A549 (cell line): ENCODE results near the gene WFDC1. TPM values are rescaled to one million over a fixed set of nuclear protein-coding genes. Genes with fewer than 3 reads are reported as not detected.

ENCODE experiments used
- ATAC-seq, 2 experiments: fragments of 200-7000 bp in 1 of 2; fragments of >200 bp in 1 of 2; cut with Nextera tagmentation in 1 of 2; cut with Tn5 transposase in 1 of 2; 3 replicates each; pipeline versions ENCODE4 v1.8.0 to v1.9.1; 2018 to 2020; ENCODE audit warnings: mild to moderate bottlenecking in 1 of 2, moderate library complexity in 1 of 2
- CTCF ChIA-PET: fragments of 300-600 bp; sonication (Branson Sonifier 250); formaldehyde crosslinking; extraction: SDS; loops from one replicate; lab custom pipeline; 2021; ENCODE audit warnings: antibody characterized with exemption, inconsistent platforms; lab: Yijun Ruan, JAX
- POLR2A ChIA-PET: fragments of 350-600 bp; formaldehyde crosslinking; extraction: SDS; loops from one replicate; lab custom pipeline; 2021; ENCODE audit warnings: antibody characterized with exemption, inconsistent platforms; lab: Yijun Ruan, JAX
- DNase-seq, 2 experiments: peaks; one replicate each; pipeline versions ENCODE4 v3.0.0 to v3.0.0-alpha.2; 2011 to 2016; ENCODE audit warnings: low read depth in 1 of 2, low spot score in 1 of 2
- FAIRE-seq: peaks from 2 replicates; lab custom pipeline; 2011; peaks lifted over from hg19 to GRCh38; lab: Jason Lieb, UNC
- H3K27ac ChIP-seq, 2 experiments: fragments of >200 bp; sonication (Bioruptor Twin); formaldehyde crosslinking; 3 replicates each; pipeline ENCODE4 v1.5.1; 2016 to 2017
- H3K4me1 ChIP-seq: fragments of >200 bp; sonication (Bioruptor Twin); formaldehyde crosslinking; 3 replicates; pipeline ENCODE4 v1.6.1; 2016
- H3K4me2 ChIP-seq: fragments of >200 bp; sonication (Bioruptor Twin); formaldehyde crosslinking; 3 replicates; pipeline ENCODE4 v1.6.1; 2016
- H3K4me3 ChIP-seq: fragments of >200 bp; sonication (Bioruptor Twin); formaldehyde crosslinking; 3 replicates; pipeline ENCODE4 v1.5.1; 2016
- H3K9me3 ChIP-seq: fragments of >200 bp; sonication (Bioruptor Twin); formaldehyde crosslinking; 3 replicates; pipeline ENCODE4 v1.6.1; 2016
- CEBPB ChIP-seq, 2 experiments: fragments of >200 bp in 1 of 2; sonication (Bioruptor Twin) in 1 of 2; formaldehyde crosslinking in 1 of 2; IDR thresholded peaks; 2 replicates each; pipeline ENCODE4 v1.6.1; 2012 to 2016
- CHD2 ChIP-seq: fragments of 150-350 bp; IDR thresholded peaks from 2 replicates; pipeline ENCODE4 v1.6.1; 2014; ENCODE audit warnings: low read length; ENCODE audit not compliant: partially characterized antibody
- CHD4 ChIP-seq: fragments of 200-600 bp; sonication (generic); IDR thresholded peaks from 2 replicates; pipeline ENCODE4 v1.6.1; 2016; ENCODE audit warnings: antibody characterized with exemption, mild to moderate bottlenecking, borderline replicate concordance
- EHMT2 ChIP-seq: fragments of 200-600 bp; sonication (generic); IDR thresholded peaks from 2 replicates; pipeline ENCODE4 v1.6.1; 2016; ENCODE audit warnings: antibody characterized with exemption, low read depth, mild to moderate bottlenecking, moderate library complexity
- EP300 ChIP-seq, 2 experiments: fragments of >200 bp; sonication (Bioruptor Twin); formaldehyde crosslinking; IDR thresholded peaks; 2 replicates in 1 of 2; 3 replicates in 1 of 2; pipeline ENCODE4 v1.6.1; 2016 to 2017
- FOSB ChIP-seq: fragments of 250-450 bp; sonication (Bioruptor Pico); IDR thresholded peaks from 2 replicates; pipeline ENCODE4 v1.5.0; 2020; ENCODE audit warnings: mild to moderate bottlenecking, moderate library complexity
- HOXB13 ChIP-seq: fragments of 250-450 bp; sonication (Bioruptor Pico); IDR thresholded peaks from 2 replicates; pipeline ENCODE4 v1.5.0; 2020; ENCODE audit warnings: low read depth, mild to moderate bottlenecking, moderate library complexity
- KDM1A ChIP-seq: fragments of 200-600 bp; sonication (generic); IDR thresholded peaks from 2 replicates; pipeline ENCODE4 v1.6.1; 2016; ENCODE audit warnings: low read depth, mild to moderate bottlenecking
- NPAS2 ChIP-seq: fragments of 250-450 bp; sonication (Bioruptor Pico); IDR thresholded peaks from 2 replicates; pipeline ENCODE4 v1.8.0; 2022; ENCODE audit warnings: mild to moderate bottlenecking, moderate library complexity, borderline replicate concordance
- SMC3 ChIP-seq: fragments of >200 bp; sonication (Bioruptor Twin); formaldehyde crosslinking; IDR thresholded peaks from 3 replicates; pipeline ENCODE4 v1.6.1; 2018; ENCODE audit warnings: inconsistent platforms
- SREBF2 ChIP-seq: fragments of 450-650 bp; IDR thresholded peaks from 2 replicates; pipeline ENCODE4 v1.6.1; 2014; ENCODE audit warnings: mild to moderate bottlenecking, moderate library complexity
- ZC3H11A ChIP-seq: fragments of 450-650 bp; IDR thresholded peaks from 2 replicates; pipeline ENCODE4 v1.6.1; 2014; ENCODE audit warnings: antibody characterized with exemption, mild to moderate bottlenecking
- WGBS: methylation state at CpG from one replicate; pipeline ENCODE4 v1.1.6; 2017; ENCODE audit errors: missing lambda C conversion rate; 5-methylcytosine and 5-hydroxymethylcytosine counted together
- polyA plus RNA-seq, 4 experiments: library from polyadenylated mRNA; depleted of rRNA in 3 of 4; stranded (reverse); fragments of >200 nt; fragmentation: RNase III in 1 of 4; extraction: RNeasy Plus Mini Kit Qiagen cat#74134 plus additional on column Dnase treatment in 1 of 4; gene quantifications; 2 replicates in 3 of 4; 3 replicates in 1 of 4; pipeline ENCODE4 v1.2.3, GENCODE V29; 2011 to 2017
- TF ChIP-seq, protein P1 (sequence below): fragments of 450-650 bp; IDR thresholded peaks from 2 replicates; pipeline ENCODE4 v1.6.1; 2014; ENCODE audit warnings: antibody characterized with exemption
- TF ChIP-seq, protein P2 (sequence below): fragments of 250-450 bp; sonication (Bioruptor Pico); IDR thresholded peaks from 2 replicates; pipeline ENCODE4 v1.5.0; 2020; ENCODE audit warnings: low read depth, mild to moderate bottlenecking, moderate library complexity
- TF ChIP-seq, protein P3 (sequence below): IDR thresholded peaks from 2 replicates; pipeline ENCODE4 v1.6.1; 2012
- TF ChIP-seq, protein P4 (sequence below): fragments of >200 bp; sonication (Bioruptor Twin); formaldehyde crosslinking; IDR thresholded peaks from 3 replicates; pipeline ENCODE4 v1.5.1; 2016

The WFDC1 gene
- polyA plus RNA-seq, 2 of the 4 experiments (the other 2 are of a cell fraction), result not detected

DNA sequence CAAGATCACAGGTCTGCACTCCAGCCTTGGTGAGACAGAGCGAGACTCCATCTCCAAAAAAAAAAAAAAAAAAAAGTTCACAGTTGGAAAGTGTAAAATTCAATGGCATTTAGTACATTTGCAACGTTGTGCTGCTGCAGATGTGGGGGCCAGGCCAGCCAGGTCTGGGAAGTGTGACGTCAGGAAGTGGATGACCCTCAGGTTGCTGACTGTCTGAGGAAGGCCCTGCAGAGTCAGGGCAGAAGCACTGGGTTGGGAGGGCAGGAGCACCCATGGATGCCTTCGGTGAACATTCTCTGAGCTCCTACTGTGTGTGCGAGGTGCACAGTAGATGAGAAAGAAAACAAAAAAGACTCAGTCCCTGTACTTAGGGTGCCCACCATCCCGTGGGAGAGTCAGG is 12.1 kb upstream of the WFDC1 start:
- H3K27ac ChIP-seq, result no peak overlapping the region
- POLR2A ChIA-PET, result interaction anchor here (0.7 kb wide), 1 partner anchor 91 kb away, joined by 11 read pairs; no protein-coding TSS in a partner anchor
- 0 out of 3 replicates have a peak, but pooled peaks cover 12% of the 10 kb centered on the region for H3K4me1 ChIP-seq
- no peak for DNase-seq
- no peak for ATAC-seq
- no peak for FAIRE-seq
- TF ChIP-seq KDM1A (no peak), CEBPB (IDR thresholded peaks at IDR 0.05) (no peak), FOSB (CRISPR knock-in tag) (no peak), NPAS2 (CRISPR knock-in tag) (no peak), SMC3 (no peak), CHD2 (no peak), ZC3H11A (no peak), HOXB13 (no peak)
- TF ChIP-seq, protein P1, sequence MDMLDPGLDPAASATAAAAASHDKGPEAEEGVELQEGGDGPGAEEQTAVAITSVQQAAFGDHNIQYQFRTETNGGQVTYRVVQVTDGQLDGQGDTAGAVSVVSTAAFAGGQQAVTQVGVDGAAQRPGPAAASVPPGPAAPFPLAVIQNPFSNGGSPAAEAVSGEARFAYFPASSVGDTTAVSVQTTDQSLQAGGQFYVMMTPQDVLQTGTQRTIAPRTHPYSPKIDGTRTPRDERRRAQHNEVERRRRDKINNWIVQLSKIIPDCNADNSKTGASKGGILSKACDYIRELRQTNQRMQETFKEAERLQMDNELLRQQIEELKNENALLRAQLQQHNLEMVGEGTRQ, result no peak
- TF ChIP-seq, protein P2, sequence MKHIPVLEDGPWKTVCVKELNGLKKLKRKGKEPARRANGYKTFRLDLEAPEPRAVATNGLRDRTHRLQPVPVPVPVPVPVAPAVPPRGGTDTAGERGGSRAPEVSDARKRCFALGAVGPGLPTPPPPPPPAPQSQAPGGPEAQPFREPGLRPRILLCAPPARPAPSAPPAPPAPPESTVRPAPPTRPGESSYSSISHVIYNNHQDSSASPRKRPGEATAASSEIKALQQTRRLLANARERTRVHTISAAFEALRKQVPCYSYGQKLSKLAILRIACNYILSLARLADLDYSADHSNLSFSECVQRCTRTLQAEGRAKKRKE (CRISPR knock-in tag), result no peak
- no peaks in the 10 kb centered on the region for H3K9me3 ChIP-seq
- no peak overlapping the region for H3K4me3 ChIP-seq
- WGBS, result 71% methylated on average over 5 of the region's 6 CpGs
- CTCF ChIA-PET, result interaction anchor here (1.0 to 17.8 kb wide), 3 partner anchors 25 to 202 kb away, joined by 3 to 245 read pairs (median 8); no protein-coding TSS in a partner anchor
- H3K4me2 ChIP-seq, result no peak overlapping the region

DNA sequence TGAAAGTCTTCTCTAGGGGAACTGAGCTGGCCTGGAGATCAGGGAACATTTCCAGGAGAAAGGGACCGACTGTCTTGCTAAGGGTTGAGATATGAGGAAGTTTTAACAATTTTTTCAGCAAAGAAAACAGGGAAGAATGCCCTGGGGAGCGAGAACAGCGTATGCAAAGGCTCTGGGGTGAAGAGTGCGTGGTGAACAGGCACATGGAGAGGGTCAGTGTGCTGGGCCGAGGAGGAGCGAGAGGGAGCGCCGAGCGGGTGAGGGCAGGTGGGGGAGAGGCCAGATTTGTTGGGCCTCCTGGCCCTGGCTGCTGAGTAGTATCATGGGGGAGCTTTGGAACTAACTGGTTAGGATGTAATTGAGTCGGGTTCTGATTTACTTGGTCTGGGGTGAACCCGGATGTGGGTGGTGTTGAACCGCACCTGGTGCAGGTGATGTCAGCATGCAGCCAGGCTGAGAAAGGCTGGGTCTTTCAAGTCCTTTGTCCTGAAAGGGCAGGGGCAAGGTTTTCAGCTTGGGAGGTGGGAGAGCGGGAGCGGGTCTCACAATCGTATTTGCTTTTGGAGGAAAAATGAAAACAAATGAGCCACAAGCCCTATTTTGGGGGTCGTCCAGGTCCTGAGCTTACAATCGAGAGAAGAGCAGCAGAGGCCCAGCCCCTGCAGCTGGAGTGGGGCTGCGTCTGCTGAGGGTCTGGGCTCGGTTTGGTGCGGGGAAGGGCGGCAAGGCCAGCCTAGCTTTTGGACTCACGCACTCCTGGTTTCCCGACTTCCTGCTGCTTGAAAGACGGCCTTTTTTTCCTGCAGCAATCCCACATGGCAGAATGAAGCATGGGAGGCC is 11.1 kb upstream of the WFDC1 start:
- 0 out of 3 replicates have a peak, but pooled peaks cover 11% of the 10 kb centered on the region for H3K4me1 ChIP-seq
- WGBS, result 84% methylated on average over 24 of the region's 24 CpGs
- peak overlapping the region in 1 of 2 experiments; percentile 43; a peak in 1 of 6 replicates for H3K27ac ChIP-seq
- CTCF ChIA-PET, result interaction anchor here (0.6 to 17.8 kb wide), 5 partner anchors 24 to 486 kb away, joined by 3 to 245 read pairs (median 4); no protein-coding TSS in a partner anchor
- no peak overlapping the region for H3K4me2 ChIP-seq
- H3K9me3 ChIP-seq, result 0 out of 3 replicates have a peak, but pooled peaks cover 4% of the 10 kb centered on the region
- FAIRE-seq (no peak), DNase-seq (no peak), ATAC-seq (no peak; a peak in 1 of 6 replicates)
- POLR2A ChIA-PET, result no interaction called here
- TF ChIP-seq, protein P3, sequence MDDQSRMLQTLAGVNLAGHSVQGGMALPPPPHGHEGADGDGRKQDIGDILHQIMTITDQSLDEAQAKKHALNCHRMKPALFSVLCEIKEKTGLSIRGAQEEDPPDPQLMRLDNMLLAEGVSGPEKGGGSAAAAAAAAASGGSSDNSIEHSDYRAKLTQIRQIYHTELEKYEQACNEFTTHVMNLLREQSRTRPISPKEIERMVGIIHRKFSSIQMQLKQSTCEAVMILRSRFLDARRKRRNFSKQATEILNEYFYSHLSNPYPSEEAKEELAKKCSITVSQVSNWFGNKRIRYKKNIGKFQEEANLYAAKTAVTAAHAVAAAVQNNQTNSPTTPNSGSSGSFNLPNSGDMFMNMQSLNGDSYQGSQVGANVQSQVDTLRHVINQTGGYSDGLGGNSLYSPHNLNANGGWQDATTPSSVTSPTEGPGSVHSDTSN, result no peak
- TF ChIP-seq EP300 (IDR thresholded peaks at IDR 0.05) (no peak), SREBF2 (no peak), CHD4 (no peak), EHMT2 (no peak)
- TF ChIP-seq, protein P4, sequence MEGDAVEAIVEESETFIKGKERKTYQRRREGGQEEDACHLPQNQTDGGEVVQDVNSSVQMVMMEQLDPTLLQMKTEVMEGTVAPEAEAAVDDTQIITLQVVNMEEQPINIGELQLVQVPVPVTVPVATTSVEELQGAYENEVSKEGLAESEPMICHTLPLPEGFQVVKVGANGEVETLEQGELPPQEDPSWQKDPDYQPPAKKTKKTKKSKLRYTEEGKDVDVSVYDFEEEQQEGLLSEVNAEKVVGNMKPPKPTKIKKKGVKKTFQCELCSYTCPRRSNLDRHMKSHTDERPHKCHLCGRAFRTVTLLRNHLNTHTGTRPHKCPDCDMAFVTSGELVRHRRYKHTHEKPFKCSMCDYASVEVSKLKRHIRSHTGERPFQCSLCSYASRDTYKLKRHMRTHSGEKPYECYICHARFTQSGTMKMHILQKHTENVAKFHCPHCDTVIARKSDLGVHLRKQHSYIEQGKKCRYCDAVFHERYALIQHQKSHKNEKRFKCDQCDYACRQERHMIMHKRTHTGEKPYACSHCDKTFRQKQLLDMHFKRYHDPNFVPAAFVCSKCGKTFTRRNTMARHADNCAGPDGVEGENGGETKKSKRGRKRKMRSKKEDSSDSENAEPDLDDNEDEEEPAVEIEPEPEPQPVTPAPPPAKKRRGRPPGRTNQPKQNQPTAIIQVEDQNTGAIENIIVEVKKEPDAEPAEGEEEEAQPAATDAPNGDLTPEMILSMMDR, result no peak
- H3K4me3 ChIP-seq, result no peak overlapping the region
